Body of pancreas (tissue), 4 donors: ENCODE data around the gene UTY.

Experiments
- POLR2A ChIP-seq, 3 donors: fragments of 450-650 bp; IDR thresholded peaks; one replicate each; pipeline ENCODE4 v1.6.1; 2016; ENCODE audit warnings: antibody characterized with exemption in 3 of 3, mild to moderate bottlenecking in 2 of 3
- TF ChIP-seq, protein P1 (sequence below), 7 experiments: fragments of 450-650 bp in 4 of 7; fragments of 200-600 bp in 3 of 7; sonication (generic) in 3 of 7; IDR thresholded peaks; one replicate each; pipeline ENCODE4 v1.5.1; 2016 to 2019; ENCODE audit warnings: antibody characterized with exemption in 7 of 7

- TF ChIP-seq, protein P1, sequence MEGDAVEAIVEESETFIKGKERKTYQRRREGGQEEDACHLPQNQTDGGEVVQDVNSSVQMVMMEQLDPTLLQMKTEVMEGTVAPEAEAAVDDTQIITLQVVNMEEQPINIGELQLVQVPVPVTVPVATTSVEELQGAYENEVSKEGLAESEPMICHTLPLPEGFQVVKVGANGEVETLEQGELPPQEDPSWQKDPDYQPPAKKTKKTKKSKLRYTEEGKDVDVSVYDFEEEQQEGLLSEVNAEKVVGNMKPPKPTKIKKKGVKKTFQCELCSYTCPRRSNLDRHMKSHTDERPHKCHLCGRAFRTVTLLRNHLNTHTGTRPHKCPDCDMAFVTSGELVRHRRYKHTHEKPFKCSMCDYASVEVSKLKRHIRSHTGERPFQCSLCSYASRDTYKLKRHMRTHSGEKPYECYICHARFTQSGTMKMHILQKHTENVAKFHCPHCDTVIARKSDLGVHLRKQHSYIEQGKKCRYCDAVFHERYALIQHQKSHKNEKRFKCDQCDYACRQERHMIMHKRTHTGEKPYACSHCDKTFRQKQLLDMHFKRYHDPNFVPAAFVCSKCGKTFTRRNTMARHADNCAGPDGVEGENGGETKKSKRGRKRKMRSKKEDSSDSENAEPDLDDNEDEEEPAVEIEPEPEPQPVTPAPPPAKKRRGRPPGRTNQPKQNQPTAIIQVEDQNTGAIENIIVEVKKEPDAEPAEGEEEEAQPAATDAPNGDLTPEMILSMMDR (IDR thresholded peaks at IDR 0.05), result no peak
- no peak for TF ChIP-seq POLR2A (IDR thresholded peaks at IDR 0.05)
Observed at GRCh38 chrY:13271706-13272105, 208.1 kb downstream of the UTY start.
